HG03066 (cell line): ENCODE measurements around the gene ME1.
"Not testable (repeated sequence)": the region's sequence is repeated elsewhere in the genome, so short reads cannot be mapped to it uniquely, and the experiment has no call there.

Experiments
- ATAC-seq: cut with Tn5 transposase; IDR thresholded peaks from one replicate; pipeline ENCODE4 v1.9.1; 2021; ENCODE audit warnings: low read depth; ENCODE audit not compliant: unreplicated experiment

ME1 gene

GRCh38 chr6:83198486-83199172 lies 232.2 kb downstream of the ME1 start:
- no peak for ATAC-seq

DNA sequence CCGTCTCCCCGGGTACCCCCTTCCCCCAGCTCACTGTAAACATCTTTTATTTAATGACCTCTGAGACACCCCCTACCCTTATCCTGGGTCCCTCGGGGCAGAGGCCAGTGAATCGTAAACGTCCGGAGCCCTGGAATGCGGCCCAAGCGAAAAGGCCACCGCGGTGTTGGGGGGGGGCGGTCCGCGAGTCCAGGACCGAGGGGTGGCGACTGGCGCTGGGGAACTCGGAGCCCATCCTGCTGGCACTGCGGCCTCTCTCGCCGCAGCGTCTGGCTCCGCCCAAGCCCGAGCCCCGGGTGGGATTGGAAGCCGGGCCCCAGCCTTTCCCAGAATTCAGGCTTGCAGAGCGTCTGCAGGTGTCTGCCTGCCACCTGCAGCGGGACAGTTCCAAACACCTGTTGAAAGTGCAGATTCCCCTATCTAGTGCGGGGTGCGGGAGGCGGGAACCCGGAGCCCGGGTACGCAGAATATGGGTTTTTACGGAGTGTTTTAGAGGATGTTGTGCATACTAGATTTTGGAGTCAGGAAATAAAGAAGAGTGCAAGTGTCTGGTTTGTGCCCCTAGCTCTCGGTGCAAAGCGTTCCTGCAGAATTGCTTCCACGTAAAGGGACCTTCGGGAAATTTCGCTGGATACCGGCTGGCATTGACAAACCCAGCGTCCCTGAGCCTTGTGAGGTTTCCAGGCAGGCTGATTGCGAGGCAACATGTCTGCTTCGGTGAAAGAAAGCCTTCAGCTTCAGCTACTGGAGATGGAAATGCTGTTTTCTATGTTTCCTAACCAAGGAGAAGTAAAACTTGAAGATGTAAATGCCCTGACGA lies 236.9 kb downstream of the ME1 start:
- ATAC-seq = peak; percentile 24

GRCh38 chr6:83192871-83193746 lies 237.7 kb downstream of the ME1 start, which contains the start of the genes PGM3 and RWDD2A:
PGM3 (minus strand) TSS chr6:83193265; CDS start chr6:83191012, 2,253 bp downstream.
RWDD2A (plus strand) TSS chr6:83193357; CDS start chr6:83194452, 1,095 bp downstream.
- peak; percentile 97 for ATAC-seq

DNA sequence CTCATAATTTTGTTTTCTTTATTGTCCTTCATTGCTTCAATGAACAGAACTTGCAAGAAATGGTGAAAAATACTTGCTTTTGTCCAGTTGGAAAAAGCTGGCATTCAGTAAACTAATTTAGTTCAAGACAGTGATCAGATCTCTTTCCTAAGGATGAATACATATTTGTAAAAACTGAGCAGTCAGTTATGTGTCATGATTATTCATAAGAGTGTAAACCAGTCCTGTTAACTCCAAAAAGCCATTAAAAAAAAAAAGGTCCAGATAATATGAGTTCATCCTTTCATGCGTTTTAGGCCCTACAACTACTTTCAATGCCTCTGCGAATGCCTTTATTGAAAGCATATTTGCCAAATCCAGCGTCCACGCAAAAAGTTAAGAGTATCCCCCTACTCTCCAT lies 238.4 kb downstream of the ME1 start:
- ATAC-seq = no peak

DNA sequence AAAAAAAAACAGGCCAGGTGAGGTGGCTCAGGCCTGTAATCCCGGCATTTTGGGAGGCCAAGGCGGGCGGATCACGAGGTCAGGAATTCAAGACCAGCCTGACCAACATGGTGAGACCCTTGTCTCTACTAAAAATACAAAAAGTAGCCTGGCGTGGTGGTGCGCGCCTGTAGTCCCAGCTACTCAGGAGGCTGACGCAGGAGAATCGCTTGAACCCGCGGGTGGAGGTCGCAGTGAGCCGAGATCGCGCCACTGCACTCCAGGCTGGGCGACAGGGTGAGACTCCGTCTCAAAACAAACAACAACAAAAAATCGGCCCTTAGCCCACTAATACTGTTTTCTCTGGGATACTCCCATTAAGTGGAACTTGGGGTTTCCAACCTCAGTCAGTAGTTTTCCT lies 238.9 kb downstream of the ME1 start:
- not testable (repeated sequence) for ATAC-seq

GRCh38 chr6:83190626-83191025 lies 240.2 kb downstream of the ME1 start:
- ATAC-seq = no peak

DNA sequence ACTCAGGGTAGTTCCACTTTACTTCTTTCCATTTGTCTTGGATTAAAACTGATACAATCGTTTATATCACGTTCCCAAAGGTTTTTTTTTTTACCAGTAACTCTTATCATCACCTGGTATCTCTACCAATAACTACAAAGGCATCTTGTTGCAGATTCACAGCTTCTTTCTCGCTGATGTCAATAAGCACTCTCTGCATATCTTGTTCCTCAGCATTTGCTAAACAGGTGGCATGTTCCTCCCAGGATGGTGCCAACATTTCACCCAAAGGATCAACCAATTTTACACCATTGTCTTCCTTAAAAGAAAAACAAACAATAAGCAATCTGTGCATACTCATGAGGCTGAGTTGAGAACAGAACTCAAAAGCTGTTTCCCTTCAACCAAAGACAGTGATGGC lies 242.3 kb downstream of the ME1 start:
- ATAC-seq = no peak

DNA sequence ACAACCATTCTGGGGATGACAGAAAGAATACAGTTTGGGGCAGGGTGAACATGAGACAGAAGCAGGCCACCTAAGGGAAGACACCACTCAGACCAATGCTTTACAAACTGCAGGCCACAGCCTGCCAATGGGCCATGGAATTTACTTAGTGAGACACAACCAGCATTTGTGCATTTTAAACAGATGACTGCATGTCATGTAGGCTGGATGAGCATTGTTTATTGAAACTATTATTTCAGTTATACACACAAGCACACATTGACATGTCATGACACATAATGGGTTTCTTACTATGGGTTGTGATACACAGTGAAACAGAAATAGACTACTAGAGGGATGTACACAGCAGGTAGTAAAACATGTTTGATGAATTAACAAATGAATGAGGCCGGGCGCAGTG lies 245.8 kb downstream of the ME1 start:
- ATAC-seq = no peak

- no peak for ATAC-seq
Measured at GRCh38 chr6:83183082-83183828, 247.6 kb downstream of the ME1 start.

- no peak for ATAC-seq
Measured at GRCh38 chr6:83182114-83182513, 248.7 kb downstream of the ME1 start.

- ATAC-seq = no peak
Measured at GRCh38 chr6:83180426-83180950, 250.4 kb downstream of the ME1 start.

GRCh38 chr6:83176246-83176645 lies 254.6 kb downstream of the ME1 start:
- ATAC-seq = no peak

DNA sequence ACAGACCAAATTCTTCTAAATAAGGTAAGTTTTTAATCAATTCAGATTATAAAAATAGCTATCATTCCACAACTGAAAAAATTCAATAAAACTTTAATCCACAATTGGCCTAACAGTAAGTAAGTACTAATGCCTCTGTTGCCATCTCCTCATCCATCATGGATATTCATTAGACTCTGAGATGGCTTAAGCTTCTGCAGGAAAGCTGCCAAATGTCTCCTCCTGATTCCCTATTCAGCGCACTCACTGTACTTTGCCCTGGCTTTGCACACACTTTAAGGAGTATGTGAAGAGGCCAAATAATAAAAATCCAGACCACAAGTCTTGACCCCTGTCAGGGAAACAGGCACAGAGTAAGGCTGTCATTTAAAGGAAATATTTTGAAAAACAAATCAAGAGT lies 261.3 kb downstream of the ME1 start:
- no peak for ATAC-seq

GRCh38 chr6:83169106-83169505 lies 261.7 kb downstream of the ME1 start:
- ATAC-seq = no peak

DNA sequence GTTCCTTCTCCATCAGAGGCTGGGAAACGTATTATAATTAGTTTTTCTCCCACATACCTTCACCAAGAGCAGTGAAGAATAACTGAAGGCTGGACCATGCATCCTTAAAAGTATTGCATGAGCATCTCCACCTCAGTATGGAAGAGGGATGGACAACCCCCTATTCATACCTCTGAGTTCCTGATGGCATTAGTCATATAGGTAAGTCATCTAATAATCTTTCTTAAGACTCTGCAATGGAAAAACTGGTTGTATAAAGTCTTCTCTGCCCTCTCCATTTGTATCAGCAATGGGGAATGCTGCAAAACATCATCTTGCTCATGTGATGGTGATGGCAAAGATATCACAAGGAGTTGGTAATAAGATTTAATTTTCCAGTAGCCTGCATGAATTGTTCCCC lies 262.3 kb downstream of the ME1 start:
- no peak for ATAC-seq

GRCh38 chr6:83167726-83168278 lies 263.0 kb downstream of the ME1 start:
- ATAC-seq = no peak
